HG02943 (cell line): ENCODE results near the gene TMEM272.

Source experiments
- ATAC-seq: cut with Tn5 transposase; IDR thresholded peaks from one replicate; pipeline ENCODE4 v1.9.1; 2021; ENCODE audit warnings: mild to moderate bottlenecking, low read depth, moderate library complexity; ENCODE audit not compliant: unreplicated experiment

The TMEM272 gene

GRCh38 chr13:51763486-51763885 is 81.5 kb downstream of the TMEM272 start:
- ATAC-seq: no peak
